Measurements from ENCODE around the gene SPRR5. TPM values are rescaled to one million over a fixed set of nuclear protein-coding genes. Genes with fewer than 3 reads are reported as not detected.

The SPRR5 gene
- total and polyA plus RNA-seq, 2 of the 8 experiments (the other 6 are each of a cell fraction or from before 2014, with no cell fraction given): not detected

GRCh38 chr1:152912471-152912870 is 34.5 kb upstream of the SPRR5 start (continued):
- TF ChIP-seq POLR2AphosphoS5 (IDR thresholded peaks at IDR 0.05; ENCODE audit: low read depth, low read length): no peak
- TF ChIP-seq SP4 (IDR thresholded peaks at IDR 0.05; ENCODE audit: low read length): no peak
- TF ChIP-seq BCL11A (IDR thresholded peaks at IDR 0.05; ENCODE audit: low read depth in 2 of 2, low read length in 2 of 2): no peak
- TF ChIP-seq RAD21 (IDR thresholded peaks at IDR 0.05 in 1 of 2, conservative IDR thresholded peaks at IDR 0.05 in 1 of 2; ENCODE audit: low read depth in 2 of 2, low read length in 2 of 2): no peak
- no peak for TF ChIP-seq HDAC6 (IDR thresholded peaks at IDR 0.05; ENCODE audit: low read depth, low read length)
- TF ChIP-seq NRF1 (IDR thresholded peaks at IDR 0.05; ENCODE audit: low read depth, low read length): no peak
- no peak for TF ChIP-seq GTF2F1 (IDR thresholded peaks at IDR 0.05; ENCODE audit: borderline replicate concordance, low read depth, low read length)
- TF ChIP-seq SRF (IDR thresholded peaks at IDR 0.05; ENCODE audit: low read depth, low read length): no peak
- TF ChIP-seq SIN3A (conservative IDR thresholded peaks at IDR 0.05 in 1 of 2, IDR thresholded peaks at IDR 0.05 in 1 of 2; ENCODE audit: low read depth in 1 of 2, low read length in 2 of 2): no peak

All from H1 (cell line).